Central memory CD8-positive, alpha-beta T cell (primary cell): ENCODE data around the gene CFAP47.

Source experiments
- ATAC-seq: fragments of 150-1000 bp; cut with Tn5 transposase; replicated peaks from 2 replicates; pipeline ENCODE4 v1.10.0; 2022; ENCODE audit warnings: mild to moderate bottlenecking, moderate FRiP score, moderate number of reproducible peaks; ENCODE audit not compliant: poor library complexity, severe bottlenecking; ENCODE audit errors: extremely low read depth
- DNase-seq, 2 donors: peaks; one replicate each; pipeline ENCODE4 v3.0.0; 2021; ENCODE audit warnings: low spot score in 2 of 2
- H3K27ac Mint-ChIP-seq: one replicate; pipeline ENCODE4 v1.8.0; 2022; ENCODE audit warnings: low read depth, mild to moderate bottlenecking, moderate library complexity, mixed read lengths
- H3K27me3 Mint-ChIP-seq: one replicate; pipeline ENCODE4 v1.8.0; 2022; ENCODE audit warnings: mixed read lengths
- H3K36me3 Mint-ChIP-seq: one replicate; pipeline ENCODE4 v1.8.0; 2022; ENCODE audit warnings: mild to moderate bottlenecking, moderate library complexity, mixed read lengths; ENCODE audit not compliant: insufficient read depth
- H3K4me1 Mint-ChIP-seq: one replicate; pipeline ENCODE4 v1.8.0; 2022; ENCODE audit warnings: mixed read lengths
- H3K4me3 Mint-ChIP-seq: one replicate; pipeline ENCODE4 v1.8.0; 2022; ENCODE audit warnings: mild to moderate bottlenecking, moderate library complexity, mixed read lengths
- H3K9me3 Mint-ChIP-seq: one replicate; pipeline ENCODE4 v1.8.0; 2022; ENCODE audit warnings: mixed read lengths

CFAP47 gene

DNA sequence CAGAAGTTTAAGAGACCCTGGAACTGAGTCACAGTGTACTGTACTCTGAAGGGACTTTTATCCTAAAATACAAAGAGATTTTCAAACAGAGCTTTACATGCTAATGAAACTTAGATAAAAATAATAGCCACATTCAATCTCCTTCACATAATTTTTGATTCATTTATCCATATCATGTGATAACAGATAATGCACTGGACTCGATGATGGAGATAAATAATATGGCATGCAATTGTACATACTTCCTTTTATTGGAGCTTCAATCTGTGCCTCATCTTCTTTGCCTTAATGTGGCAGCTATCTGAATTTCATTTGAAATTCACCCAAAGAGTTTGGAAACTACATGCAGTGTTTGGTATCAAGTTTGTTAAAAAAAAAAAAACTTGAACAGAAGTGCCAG lies 390.6 kb downstream of the CFAP47 start:
- Mint-ChIP-seq H3K27ac (no peak overlapping the region), H3K36me3 (no peaks in the 10 kb centered on the region), H3K4me1 (no peaks in the 10 kb centered on the region), H3K9me3 (no peaks in the 10 kb centered on the region), H3K4me3 (no peak overlapping the region), H3K27me3 (no peaks in the 10 kb centered on the region)
- DNase-seq: no peak
- ATAC-seq: no peak

DNA sequence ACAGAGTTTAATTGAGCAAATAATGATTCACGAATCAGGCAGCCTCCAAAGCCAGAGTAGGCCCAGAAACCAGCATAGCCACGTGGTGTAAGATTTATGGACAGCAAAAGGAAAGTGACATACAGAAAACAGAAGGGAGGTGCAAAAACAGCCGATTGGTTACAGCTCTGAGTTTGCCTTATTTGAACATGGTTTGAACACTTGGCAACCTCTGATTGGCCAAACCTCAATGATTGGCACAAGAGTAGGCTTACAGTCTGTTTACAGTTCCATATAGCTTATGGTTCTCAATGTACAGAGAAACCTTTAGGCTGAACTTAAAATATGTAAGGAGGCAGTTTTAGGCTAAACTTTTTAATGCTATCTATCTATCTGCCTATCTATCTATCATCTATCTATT lies 394.8 kb downstream of the CFAP47 start:
- H3K36me3 Mint-ChIP-seq: no peaks in the 10 kb centered on the region
- no peak overlapping the region for H3K27ac Mint-ChIP-seq
- no peaks in the 10 kb centered on the region for H3K4me1 Mint-ChIP-seq
- no peaks in the 10 kb centered on the region for H3K9me3 Mint-ChIP-seq
- H3K27me3 Mint-ChIP-seq: no peaks in the 10 kb centered on the region
- DNase-seq (no peak), ATAC-seq (no peak)
- H3K4me3 Mint-ChIP-seq: no peak overlapping the region

DNA sequence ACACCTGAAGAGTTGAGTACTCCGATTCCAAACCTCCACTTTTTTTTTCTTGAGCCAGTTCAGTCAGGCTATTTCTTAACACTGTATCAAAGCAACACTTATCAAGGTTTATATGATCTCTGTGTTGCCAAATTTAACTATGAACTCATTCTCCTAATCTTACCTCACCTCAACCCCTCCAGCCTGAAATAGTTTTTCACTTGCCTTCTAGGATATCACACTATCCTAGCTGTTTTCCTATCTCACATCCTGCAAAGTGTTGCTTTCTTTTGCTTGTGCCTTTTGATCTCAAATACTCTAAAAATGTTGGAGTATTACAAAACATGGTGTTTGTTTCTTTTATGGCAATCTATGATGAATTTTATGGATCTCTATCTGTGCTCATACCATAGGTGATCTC lies 415.0 kb downstream of the CFAP47 start:
- Mint-ChIP-seq H3K4me1 (no peaks in the 10 kb centered on the region), H3K27me3 (no peaks in the 10 kb centered on the region), H3K9me3 (peaks cover 23% of the 10 kb centered on the region), H3K4me3 (no peak overlapping the region), H3K27ac (no peak overlapping the region), H3K36me3 (no peaks in the 10 kb centered on the region)
- DNase-seq (no peak), ATAC-seq (no peak)

DNA sequence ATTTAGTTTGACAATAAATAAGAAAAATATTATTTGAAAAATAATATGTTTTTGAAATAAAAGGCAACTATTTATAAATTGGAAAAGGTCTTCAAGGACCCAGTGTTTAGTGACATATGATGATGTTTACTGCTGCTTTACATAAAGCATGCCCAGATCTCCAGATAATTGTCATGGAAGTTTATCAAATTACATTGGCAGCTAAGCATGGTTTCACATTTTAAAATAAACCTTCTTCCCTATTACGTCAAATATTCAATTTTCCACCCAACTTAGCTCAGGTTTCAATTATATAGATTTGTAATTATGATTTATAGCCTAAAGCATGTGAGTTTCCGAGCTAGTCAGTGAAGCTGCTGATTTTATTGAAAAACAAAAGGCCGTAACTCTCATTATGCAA lies 417.2 kb downstream of the CFAP47 start:
- no peak for DNase-seq
- H3K27ac Mint-ChIP-seq: no peak overlapping the region
- peaks cover 14% of the 10 kb centered on the region for H3K9me3 Mint-ChIP-seq
- H3K27me3 Mint-ChIP-seq: no peaks in the 10 kb centered on the region
- H3K4me1 Mint-ChIP-seq: no peaks in the 10 kb centered on the region
- ATAC-seq: no peak
- H3K4me3 Mint-ChIP-seq: no peak overlapping the region
- H3K36me3 Mint-ChIP-seq: no peaks in the 10 kb centered on the region

DNA sequence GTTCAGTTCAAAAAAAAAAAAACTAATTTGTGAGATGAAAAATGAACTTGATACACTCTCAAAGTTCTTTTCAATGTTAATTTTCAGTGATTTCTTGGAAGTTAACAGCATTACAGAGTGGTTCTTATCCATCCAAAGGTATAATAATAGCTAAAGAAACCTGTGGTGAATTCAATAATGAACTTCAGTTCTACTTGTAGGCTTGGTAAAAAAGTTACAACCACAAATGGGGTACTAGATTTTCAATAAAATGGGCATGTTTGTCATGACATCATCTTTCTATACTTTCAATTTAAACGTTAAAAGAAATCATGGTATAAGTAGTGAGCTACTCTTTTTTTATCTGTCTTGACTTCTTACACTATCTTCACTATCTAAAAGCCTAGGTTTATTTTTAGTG lies 424.8 kb downstream of the CFAP47 start:
- ATAC-seq (no peak), DNase-seq (no peak)
- no peaks in the 10 kb centered on the region for H3K9me3 Mint-ChIP-seq
- no peaks in the 10 kb centered on the region for H3K27me3 Mint-ChIP-seq
- H3K4me3 Mint-ChIP-seq: no peak overlapping the region
- no peaks in the 10 kb centered on the region for H3K36me3 Mint-ChIP-seq
- H3K4me1 Mint-ChIP-seq: no peaks in the 10 kb centered on the region
- H3K27ac Mint-ChIP-seq: no peak overlapping the region

DNA sequence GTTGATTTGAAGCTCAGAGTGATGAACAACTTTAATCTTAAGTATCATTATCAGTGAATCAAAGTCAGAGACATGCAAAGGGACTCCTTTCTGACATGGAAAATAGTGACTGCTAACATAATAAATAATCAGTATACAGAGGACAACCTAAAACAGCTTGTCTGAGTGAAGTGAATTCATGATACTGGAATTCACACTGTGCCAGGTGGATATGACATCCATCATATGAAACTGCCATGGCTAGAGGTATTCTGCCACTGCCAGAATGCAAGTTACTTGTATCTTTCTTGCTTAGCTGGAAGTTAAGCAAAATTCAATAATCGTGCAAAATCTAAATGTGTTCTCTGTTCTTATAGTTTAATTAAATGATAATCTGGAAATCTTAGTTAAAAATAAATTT lies 429.0 kb downstream of the CFAP47 start:
- Mint-ChIP-seq H3K4me1 (no peaks in the 10 kb centered on the region), H3K36me3 (no peaks in the 10 kb centered on the region), H3K27me3 (no peaks in the 10 kb centered on the region), H3K9me3 (no peaks in the 10 kb centered on the region), H3K4me3 (no peak overlapping the region), H3K27ac (no peak overlapping the region)
- no peak for ATAC-seq
- DNase-seq: no peak

DNA sequence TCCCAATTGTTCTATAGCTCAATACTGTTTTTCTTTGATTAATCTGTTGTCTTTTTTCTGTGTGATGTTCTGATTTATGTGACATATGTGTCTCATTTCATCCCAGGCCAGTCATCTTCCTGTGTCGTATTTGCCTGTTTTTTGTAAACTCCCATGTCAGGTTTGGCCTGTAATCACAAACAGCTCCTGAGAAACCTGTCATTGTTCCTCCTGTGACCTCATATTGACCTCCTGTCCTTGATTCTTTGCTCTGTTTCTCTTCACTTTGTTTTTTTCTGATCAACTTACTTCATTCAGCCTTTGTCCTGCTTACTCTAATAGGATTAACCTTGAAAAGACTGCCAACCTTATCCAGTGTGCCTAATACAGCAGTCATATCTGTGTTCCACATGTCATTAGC lies 438.3 kb downstream of the CFAP47 start:
- Mint-ChIP-seq H3K27me3 (no peaks in the 10 kb centered on the region), H3K27ac (no peak overlapping the region)

DNA sequence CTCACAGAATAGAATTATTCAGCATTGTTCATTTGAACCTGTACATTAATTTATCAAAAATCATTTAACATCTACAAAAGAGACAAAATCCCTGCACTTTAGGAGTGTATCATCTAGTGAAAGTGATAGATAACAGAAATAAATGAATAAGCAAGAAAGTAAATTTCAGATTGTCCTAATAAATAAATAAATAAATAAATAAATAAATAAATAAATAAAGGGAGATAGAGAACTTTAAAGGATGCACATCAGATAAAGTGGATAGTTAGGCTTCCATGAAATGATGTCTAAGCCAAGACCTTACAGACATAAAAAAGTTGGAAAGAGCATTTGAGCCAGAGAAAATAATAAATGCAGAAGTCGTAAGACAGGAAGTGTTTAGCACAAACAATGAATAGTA lies 444.7 kb downstream of the CFAP47 start:
- DNase-seq (no peak), ATAC-seq (no peak)
- H3K27me3 Mint-ChIP-seq: no peaks in the 10 kb centered on the region
- no peaks in the 10 kb centered on the region for H3K36me3 Mint-ChIP-seq
- no peak overlapping the region for H3K4me3 Mint-ChIP-seq
- no peaks in the 10 kb centered on the region for H3K9me3 Mint-ChIP-seq
- no peaks in the 10 kb centered on the region for H3K4me1 Mint-ChIP-seq
- H3K27ac Mint-ChIP-seq: no peak overlapping the region

More for the DNA sequence above, 438.3 kb downstream of the CFAP47 start:
- Mint-ChIP-seq H3K4me3 (no peak overlapping the region), H3K9me3 (peaks cover 6% of the 10 kb centered on the region), H3K4me1 (no peaks in the 10 kb centered on the region), H3K36me3 (no peaks in the 10 kb centered on the region)
- ATAC-seq (no peak), DNase-seq (no peak)

DNA sequence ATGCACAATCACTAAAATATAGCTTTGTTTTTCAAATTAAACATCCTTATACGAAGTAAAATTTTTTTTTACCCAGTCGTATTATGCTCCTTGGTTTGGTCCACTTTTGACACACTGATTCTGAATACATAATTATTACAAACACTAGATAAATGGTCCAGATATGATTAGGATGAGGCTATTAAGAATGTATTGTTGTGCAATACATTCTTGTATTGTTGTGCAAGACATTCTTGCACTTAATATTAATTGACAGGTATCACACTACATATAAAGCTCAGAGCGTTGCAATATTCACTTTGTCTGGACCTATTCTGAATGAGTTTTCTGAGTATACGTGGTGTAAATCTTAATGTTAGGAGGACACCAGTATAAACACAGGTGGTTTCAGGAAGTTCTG lies 464.0 kb downstream of the CFAP47 start:
- H3K4me3 Mint-ChIP-seq: no peak overlapping the region

DNA sequence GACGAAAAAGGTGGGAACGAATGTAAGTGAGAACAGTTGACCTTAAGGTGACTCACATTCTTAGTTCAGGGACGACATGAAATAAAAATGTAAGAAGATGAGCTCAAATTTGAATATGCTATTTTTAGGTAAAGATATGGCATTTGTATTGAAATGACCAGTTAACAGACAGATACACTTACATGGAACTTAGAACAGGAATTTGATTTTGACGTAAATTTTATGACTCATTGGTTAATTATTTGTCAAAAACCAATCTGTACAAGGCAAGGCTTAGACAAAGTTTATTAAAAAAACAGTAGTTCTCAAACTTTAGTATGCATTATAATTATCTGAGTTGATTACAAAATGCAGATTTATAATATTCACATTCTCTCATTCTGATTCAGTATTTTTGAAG lies 469.4 kb downstream of the CFAP47 start:
- H3K27ac Mint-ChIP-seq: no peak overlapping the region
- DNase-seq (no peak), ATAC-seq (no peak)
- H3K36me3 Mint-ChIP-seq: no peaks in the 10 kb centered on the region
- no peak overlapping the region for H3K4me3 Mint-ChIP-seq
- H3K4me1 Mint-ChIP-seq: no peaks in the 10 kb centered on the region
- H3K9me3 Mint-ChIP-seq: no peaks in the 10 kb centered on the region
- H3K27me3 Mint-ChIP-seq: no peaks in the 10 kb centered on the region

More for the DNA sequence above, 464.0 kb downstream of the CFAP47 start:
- Mint-ChIP-seq H3K9me3 (no peaks in the 10 kb centered on the region), H3K36me3 (no peaks in the 10 kb centered on the region), H3K4me1 (no peaks in the 10 kb centered on the region), H3K27me3 (no peaks in the 10 kb centered on the region), H3K27ac (no peak overlapping the region)
- ATAC-seq (no peak), DNase-seq (no peak)

DNA sequence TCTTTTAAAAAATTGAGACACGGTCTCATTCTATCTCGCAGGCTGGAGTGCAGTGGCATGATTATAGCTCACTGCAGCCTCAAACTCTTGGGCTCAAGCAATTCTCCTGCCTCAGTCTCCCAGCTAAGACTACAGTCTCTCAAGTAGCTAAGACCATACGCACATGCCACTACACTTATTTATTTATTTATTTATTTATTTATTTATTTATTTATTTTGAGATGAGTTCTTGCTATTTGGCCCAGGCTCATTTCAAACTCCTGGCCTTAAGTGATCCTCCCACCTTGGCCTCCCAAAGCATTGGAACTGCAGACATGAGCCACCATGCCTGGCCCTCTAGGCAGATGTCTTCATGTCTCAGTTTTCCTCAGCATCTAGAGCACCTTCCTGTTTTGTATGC lies 482.2 kb downstream of the CFAP47 start:
- H3K4me1 Mint-ChIP-seq: no peaks in the 10 kb centered on the region
- ATAC-seq (no peak), DNase-seq (no peak)
- no peak overlapping the region for H3K27ac Mint-ChIP-seq
- H3K9me3 Mint-ChIP-seq: no peaks in the 10 kb centered on the region
- no peaks in the 10 kb centered on the region for H3K36me3 Mint-ChIP-seq
- H3K27me3 Mint-ChIP-seq: no peaks in the 10 kb centered on the region
- H3K4me3 Mint-ChIP-seq: no peak overlapping the region

DNA sequence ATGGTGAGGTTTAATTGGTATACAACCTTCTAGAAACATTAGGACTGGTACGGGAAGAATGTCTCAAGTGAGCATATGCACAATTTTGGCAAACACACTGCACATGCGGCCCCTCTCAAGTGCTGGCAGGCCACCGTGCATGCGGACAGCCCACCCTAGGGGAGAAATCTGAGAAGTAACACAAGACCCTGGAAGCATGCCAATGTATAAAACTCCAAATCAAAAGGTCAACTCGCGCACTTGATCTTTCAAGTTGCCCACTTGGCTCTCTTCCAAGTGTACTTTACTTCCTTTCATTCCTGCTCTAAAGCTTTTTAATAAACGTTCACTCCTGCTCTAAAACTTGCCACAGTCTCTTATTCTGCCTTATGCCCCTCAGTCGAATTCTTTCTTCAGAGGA lies 488.3 kb downstream of the CFAP47 start:
- Mint-ChIP-seq H3K36me3 (no peaks in the 10 kb centered on the region), H3K27me3 (no peaks in the 10 kb centered on the region), H3K27ac (no peak overlapping the region), H3K4me1 (no peaks in the 10 kb centered on the region), H3K9me3 (no peaks in the 10 kb centered on the region), H3K4me3 (no peak overlapping the region)
- DNase-seq (no peak), ATAC-seq (no peak)

DNA sequence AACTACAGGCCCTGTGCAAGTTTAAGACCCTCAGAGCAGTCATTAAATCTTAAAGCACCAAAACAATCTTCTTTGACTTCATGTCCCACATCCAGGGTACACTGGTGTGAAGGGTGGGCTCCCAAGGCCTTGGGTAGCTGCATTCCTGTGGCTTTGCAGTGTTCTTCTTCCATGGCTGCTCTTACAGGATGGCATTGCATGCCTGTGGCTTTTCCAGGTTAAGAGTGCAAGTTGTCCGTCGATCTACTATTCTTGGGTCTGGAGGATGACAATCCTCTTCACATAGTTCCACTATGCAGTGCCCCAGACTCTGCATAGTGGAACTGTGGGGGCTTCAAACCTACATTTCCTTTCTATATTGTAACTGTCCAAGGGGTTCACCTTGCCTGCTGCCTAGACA lies 494.5 kb downstream of the CFAP47 start:
- H3K4me3 Mint-ChIP-seq: no peak overlapping the region
- no peak for DNase-seq
- no peak for ATAC-seq
- no peaks in the 10 kb centered on the region for H3K36me3 Mint-ChIP-seq
- H3K4me1 Mint-ChIP-seq: no peaks in the 10 kb centered on the region
- no peaks in the 10 kb centered on the region for H3K27me3 Mint-ChIP-seq
- H3K9me3 Mint-ChIP-seq: no peaks in the 10 kb centered on the region
- no peak overlapping the region for H3K27ac Mint-ChIP-seq

DNA sequence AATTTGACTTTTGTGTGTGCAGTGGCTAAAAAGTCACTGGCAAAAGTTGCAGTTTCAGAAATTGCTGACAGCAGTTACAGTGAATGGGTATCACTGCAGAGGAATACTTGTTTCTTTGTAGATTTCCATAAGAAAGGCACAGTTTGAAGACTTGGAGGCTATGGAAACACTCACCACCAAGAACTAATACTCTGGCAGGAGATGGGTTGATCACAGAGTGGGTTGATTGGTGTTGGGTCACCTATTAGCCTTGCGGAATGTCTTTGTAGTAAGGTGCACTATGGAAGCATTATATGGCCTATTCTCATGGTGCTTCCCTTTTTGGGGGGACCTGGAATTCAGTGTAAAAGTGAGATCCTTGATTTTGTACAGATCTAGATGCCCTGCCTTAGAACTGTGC lies 502.8 kb downstream of the CFAP47 start:
- no peak overlapping the region for H3K4me3 Mint-ChIP-seq
- no peaks in the 10 kb centered on the region for H3K4me1 Mint-ChIP-seq
- H3K27ac Mint-ChIP-seq: no peak overlapping the region
- DNase-seq: no peak
- no peaks in the 10 kb centered on the region for H3K27me3 Mint-ChIP-seq
- H3K9me3 Mint-ChIP-seq: no peaks in the 10 kb centered on the region
- no peak for ATAC-seq
- no peaks in the 10 kb centered on the region for H3K36me3 Mint-ChIP-seq
